GM21360 (cell line): Measurements from ENCODE around the gene PCID2.
"Not testable (repeated sequence)": the region's sequence is repeated elsewhere in the genome, so short reads cannot be mapped to it uniquely, and the experiment has no call there.

Experiments used
- ATAC-seq: cut with Tn5 transposase; IDR thresholded peaks from one replicate; pipeline ENCODE4 v1.9.1; 2021; ENCODE audit warnings: mild to moderate bottlenecking, moderate library complexity; ENCODE audit not compliant: unreplicated experiment

PCID2 gene

GRCh38 chr13:113167155-113167554 is 41.3 kb downstream of the PCID2 start:
- no peak for ATAC-seq

GRCh38 chr13:113166681-113167080 is 41.8 kb downstream of the PCID2 start:
- no peak for ATAC-seq

- ATAC-seq, result no peak
Observed at GRCh38 chr13:113166266-113166665, 42.2 kb downstream of the PCID2 start.

- no peak for ATAC-seq
Observed at GRCh38 chr13:113164492-113164891, 44.0 kb downstream of the PCID2 start.

- no peak for ATAC-seq
Observed at GRCh38 chr13:113162783-113163685, 45.4 kb downstream of the PCID2 start.

- not testable (repeated sequence) for ATAC-seq
Observed at GRCh38 chr13:113161975-113162374, 46.5 kb downstream of the PCID2 start.

- no peak for ATAC-seq
Observed at GRCh38 chr13:113161433-113161832, 47.0 kb downstream of the PCID2 start.

- ATAC-seq, result no peak
Observed at GRCh38 chr13:113160983-113161382, 47.5 kb downstream of the PCID2 start.

GRCh38 chr13:113159701-113160100 is 48.8 kb downstream of the PCID2 start:
- ATAC-seq, result no peak

GRCh38 chr13:113158946-113159345 is 49.5 kb downstream of the PCID2 start:
- no peak for ATAC-seq

GRCh38 chr13:113157929-113158747 is 50.3 kb downstream of the PCID2 start, which contains the start of gene PROZ:
Gene PROZ (plus strand): TSS chr13:113158648. CDS start chr13:113158661, 13 bp downstream.
- ATAC-seq, result no peak

GRCh38 chr13:113157206-113157928 is 51.1 kb downstream of the PCID2 start:
- no peak for ATAC-seq

- ATAC-seq, result no peak
Observed at GRCh38 chr13:113155982-113156655, 52.4 kb downstream of the PCID2 start.

GRCh38 chr13:113155201-113155600 is 53.3 kb downstream of the PCID2 start:
- no peak for ATAC-seq

- peak; percentile 60 for ATAC-seq
Observed at GRCh38 chr13:113153810-113154748, 54.4 kb downstream of the PCID2 start.

- no peak for ATAC-seq
Observed at GRCh38 chr13:113152984-113153809, 55.3 kb downstream of the PCID2 start.

GRCh38 chr13:113152691-113152983 is 55.8 kb downstream of the PCID2 start:
- no peak for ATAC-seq

GRCh38 chr13:113151745-113152690 is 56.5 kb downstream of the PCID2 start:
- ATAC-seq, result no peak
